ENCODE measurements around the gene ERICH2. TPM values are rescaled to one million over a fixed set of nuclear protein-coding genes. Genes with fewer than 3 reads are reported as not detected.

The ERICH2 gene
- total and polyA plus RNA-seq, 2 experiments from 2014 or later, result 3.5 TPM; not detected in 1

GRCh38 chr2:170736628-170737027 is 33.5 kb upstream of the ERICH2 start:
- no peaks in the 10 kb centered on the region for H3F3A ChIP-seq (replicated peaks; ENCODE audit: low read depth)
- no peaks in the 10 kb centered on the region for H3K27me3 ChIP-seq (ENCODE audit: insufficient read depth)
- H4K20me1 ChIP-seq (replicated peaks; ENCODE audit: insufficient read depth), result no peaks in the 10 kb centered on the region
- no peaks in the 10 kb centered on the region for H3K4me1 ChIP-seq (ENCODE audit: insufficient read depth)
- H3K36me3 ChIP-seq (ENCODE audit: insufficient read depth), result no peaks in the 10 kb centered on the region
- no peak for DNase-seq (ENCODE audit: low spot score)
- H3K27ac Mint-ChIP-seq, result no peak overlapping the region
- peaks cover 4% of the 10 kb centered on the region; the same call in 1 of the 3 replicates for H3K36me3 Mint-ChIP-seq (ENCODE audit: low read depth)
- no peak overlapping the region for H3K4me3 Mint-ChIP-seq
- H2AFZ ChIP-seq, result no peak overlapping the region
- peaks cover 7% of the 10 kb centered on the region; the same call in 1 of the 2 replicates for H3K9me2 ChIP-seq (ENCODE audit: insufficient read depth)
- peak in 1 of 2 experiments; percentile 29; a peak in 1 of 4 replicates for TF ChIP-seq CTCF (conservative IDR thresholded peaks at IDR 0.05; ENCODE audit: low read depth in 2 of 2)
- TF ChIP-seq ZNF331 (CRISPR knock-in tag; IDR thresholded peaks at IDR 0.05; ENCODE audit: low read depth), result no peak
- no peaks in the 10 kb centered on the region for H3K79me2 ChIP-seq (replicated peaks; ENCODE audit: insufficient read depth)
- peaks cover 7% of the 10 kb centered on the region; the same call in 1 of the 3 replicates for H3K9me3 Mint-ChIP-seq
- no peak overlapping the region for H3K4me2 ChIP-seq
- H3K27me3 Mint-ChIP-seq (ENCODE audit: insufficient read depth, low read depth, poor library complexity), result no peaks in the 10 kb centered on the region
- no peak overlapping the region for H3K27ac ChIP-seq (ENCODE audit: low read depth)
- no peaks in the 10 kb centered on the region for H3K4me1 Mint-ChIP-seq
- no peak for ATAC-seq
- H3K4me3 ChIP-seq, result no peak overlapping the region

GRCh38 chr2:170737406-170737805 is 32.8 kb upstream of the ERICH2 start:
- no peak overlapping the region for H2AFZ ChIP-seq
- H3K4me3 Mint-ChIP-seq, result no peak overlapping the region

DNA sequence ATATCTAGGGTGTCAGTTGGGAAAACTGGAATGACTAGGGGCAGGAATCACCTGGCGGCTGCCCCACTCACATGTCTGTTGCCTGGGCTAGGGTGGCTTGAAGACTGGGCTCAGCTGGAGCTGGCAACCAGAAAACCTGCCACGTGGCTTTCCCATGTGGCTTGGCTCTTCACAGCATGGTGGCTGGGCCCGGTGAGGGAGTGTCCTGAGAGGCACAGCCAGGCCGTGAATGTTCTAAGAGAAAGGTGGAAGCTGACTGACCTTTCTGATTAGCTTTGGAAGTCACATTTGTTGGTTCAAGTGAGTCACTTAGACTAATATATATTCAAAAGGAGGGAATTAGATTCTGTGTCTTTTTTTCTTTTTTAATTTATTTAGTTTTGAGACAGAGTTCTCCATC is 32.4 kb upstream of the ERICH2 start:
- Histone ChIP-seq H3F3A (replicated peaks; ENCODE audit: low read depth) (no peaks in the 10 kb centered on the region), H3K79me2 (replicated peaks; ENCODE audit: insufficient read depth) (no peaks in the 10 kb centered on the region), H2AFZ (no peak overlapping the region), H3K4me3 (no peak overlapping the region), H3K4me2 (no peak overlapping the region), H3K36me3 (ENCODE audit: insufficient read depth) (no peaks in the 10 kb centered on the region), H4K20me1 (replicated peaks; ENCODE audit: insufficient read depth) (no peaks in the 10 kb centered on the region), H3K4me1 (ENCODE audit: insufficient read depth) (no peaks in the 10 kb centered on the region), H3K9me2 (ENCODE audit: insufficient read depth) (peaks cover 7% of the 10 kb centered on the region; the same call in 1 of the 2 replicates), H3K27me3 (ENCODE audit: insufficient read depth) (no peaks in the 10 kb centered on the region), H3K27ac (ENCODE audit: low read depth) (no peak overlapping the region)
- ATAC-seq, result no peak
- Mint-ChIP-seq H3K36me3 (ENCODE audit: low read depth) (peaks cover 4% of the 10 kb centered on the region; the same call in 1 of the 3 replicates), H3K27me3 (ENCODE audit: insufficient read depth, low read depth, poor library complexity) (no peaks in the 10 kb centered on the region), H3K27ac (no peak overlapping the region), H3K9me3 (peaks cover 7% of the 10 kb centered on the region; the same call in 1 of the 3 replicates), H3K4me1 (no peaks in the 10 kb centered on the region), H3K4me3 (no peak overlapping the region)
- DNase-seq (ENCODE audit: low spot score), result no peak
- TF ChIP-seq CTCF (conservative IDR thresholded peaks at IDR 0.05; ENCODE audit: low read depth in 2 of 2), result no peak
- no peak for TF ChIP-seq POLR2AphosphoS5 (IDR thresholded peaks at IDR 0.05; ENCODE audit: low read depth)
- TF ChIP-seq NANOG (IDR thresholded peaks at IDR 0.05; ENCODE audit: borderline replicate concordance), result no peak
- no peak for TF ChIP-seq JUNB (IDR thresholded peaks at IDR 0.05; ENCODE audit: unreplicated experiment)
- no peak for TF ChIP-seq ZNF331 (CRISPR knock-in tag; IDR thresholded peaks at IDR 0.05; ENCODE audit: low read depth)
- no peak for TF ChIP-seq REST (IDR thresholded peaks at IDR 0.05; ENCODE audit: unreplicated experiment)
- TF ChIP-seq ETS1 (IDR thresholded peaks at IDR 0.05), result no peak
- no peak for TF ChIP-seq STAT1 (IDR thresholded peaks at IDR 0.05; ENCODE audit: unreplicated experiment)
- TF ChIP-seq ZNF114 (CRISPR knock-in tag; IDR thresholded peaks at IDR 0.05), result no peak
- TF ChIP-seq CREB1 (CRISPR knock-in tag; IDR thresholded peaks at IDR 0.05; ENCODE audit: low read depth), result no peak

More at GRCh38 chr2:170737406-170737805, 32.8 kb upstream of the ERICH2 start:
- no peak overlapping the region for H3K4me3 ChIP-seq
- Mint-ChIP-seq H3K9me3 (peaks cover 7% of the 10 kb centered on the region; the same call in 1 of the 3 replicates), H3K27me3 (ENCODE audit: insufficient read depth, low read depth, poor library complexity) (no peaks in the 10 kb centered on the region), H3K36me3 (ENCODE audit: low read depth) (peaks cover 4% of the 10 kb centered on the region; the same call in 1 of the 3 replicates), H3K27ac (no peak overlapping the region), H3K4me1 (no peaks in the 10 kb centered on the region)
- ATAC-seq, result no peak
- H3K4me1 ChIP-seq (ENCODE audit: insufficient read depth), result no peaks in the 10 kb centered on the region
- no peak for DNase-seq (ENCODE audit: low spot score)
- no peaks in the 10 kb centered on the region for H3K27me3 ChIP-seq (ENCODE audit: insufficient read depth)
- no peaks in the 10 kb centered on the region for H3K79me2 ChIP-seq (replicated peaks; ENCODE audit: insufficient read depth)
- H4K20me1 ChIP-seq (replicated peaks; ENCODE audit: insufficient read depth), result no peaks in the 10 kb centered on the region
- peaks cover 7% of the 10 kb centered on the region; the same call in 1 of the 2 replicates for H3K9me2 ChIP-seq (ENCODE audit: insufficient read depth)
- H3K4me2 ChIP-seq, result no peak overlapping the region
- no peak overlapping the region for H3K27ac ChIP-seq (ENCODE audit: low read depth)
- H3F3A ChIP-seq (replicated peaks; ENCODE audit: low read depth), result no peaks in the 10 kb centered on the region
- H3K36me3 ChIP-seq (ENCODE audit: insufficient read depth), result no peaks in the 10 kb centered on the region
- TF ChIP-seq NANOG (IDR thresholded peaks at IDR 0.05; ENCODE audit: borderline replicate concordance), result no peak
- no peak for TF ChIP-seq STAT1 (IDR thresholded peaks at IDR 0.05; ENCODE audit: unreplicated experiment)
- TF ChIP-seq ZNF331 (CRISPR knock-in tag; IDR thresholded peaks at IDR 0.05; ENCODE audit: low read depth), result no peak
